Prostate gland (tissue), 2 donors: ENCODE data around the gene KDM4B.

Experiments used
- POLR2A ChIP-seq: fragments of 450-650 bp; IDR thresholded peaks from one replicate; pipeline ENCODE4 v1.6.1; 2016; ENCODE audit warnings: antibody characterized with exemption, mild to moderate bottlenecking
- TF ChIP-seq, protein P1 (sequence below), 4 experiments: fragments of 200-600 bp in 2 of 4; fragments of 450-650 bp in 2 of 4; sonication (generic) in 2 of 4; IDR thresholded peaks; 1 replicate in 3 of 4; 2 replicates in 1 of 4; pipeline ENCODE4 v1.5.1; 2016 to 2019; ENCODE audit warnings: antibody characterized with exemption in 4 of 4, mild to moderate bottlenecking in 2 of 4, moderate library complexity in 2 of 4

DNA sequence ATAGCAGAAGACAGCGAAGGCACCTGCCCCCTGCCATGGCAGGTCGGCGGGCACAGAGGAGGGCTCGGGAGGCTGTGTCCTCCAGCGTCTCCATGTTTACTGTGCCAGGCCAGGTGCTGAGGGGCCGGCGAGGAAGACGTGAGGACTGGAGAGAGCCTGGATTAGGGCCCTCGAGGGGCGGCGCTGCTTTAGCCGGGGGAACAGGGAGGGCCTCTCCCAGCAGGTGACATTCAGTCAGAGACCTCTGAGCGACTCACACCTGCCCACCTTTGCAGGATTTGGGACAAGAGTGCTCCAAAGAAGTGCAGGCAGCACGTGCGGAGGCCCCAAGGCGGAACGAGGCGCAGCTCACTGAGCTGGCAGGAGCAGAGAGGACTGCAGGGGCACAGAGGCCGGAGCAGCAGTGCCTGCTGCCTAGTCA, 17.6 kb downstream of the KDM4B start:
- TF ChIP-seq, protein P1, sequence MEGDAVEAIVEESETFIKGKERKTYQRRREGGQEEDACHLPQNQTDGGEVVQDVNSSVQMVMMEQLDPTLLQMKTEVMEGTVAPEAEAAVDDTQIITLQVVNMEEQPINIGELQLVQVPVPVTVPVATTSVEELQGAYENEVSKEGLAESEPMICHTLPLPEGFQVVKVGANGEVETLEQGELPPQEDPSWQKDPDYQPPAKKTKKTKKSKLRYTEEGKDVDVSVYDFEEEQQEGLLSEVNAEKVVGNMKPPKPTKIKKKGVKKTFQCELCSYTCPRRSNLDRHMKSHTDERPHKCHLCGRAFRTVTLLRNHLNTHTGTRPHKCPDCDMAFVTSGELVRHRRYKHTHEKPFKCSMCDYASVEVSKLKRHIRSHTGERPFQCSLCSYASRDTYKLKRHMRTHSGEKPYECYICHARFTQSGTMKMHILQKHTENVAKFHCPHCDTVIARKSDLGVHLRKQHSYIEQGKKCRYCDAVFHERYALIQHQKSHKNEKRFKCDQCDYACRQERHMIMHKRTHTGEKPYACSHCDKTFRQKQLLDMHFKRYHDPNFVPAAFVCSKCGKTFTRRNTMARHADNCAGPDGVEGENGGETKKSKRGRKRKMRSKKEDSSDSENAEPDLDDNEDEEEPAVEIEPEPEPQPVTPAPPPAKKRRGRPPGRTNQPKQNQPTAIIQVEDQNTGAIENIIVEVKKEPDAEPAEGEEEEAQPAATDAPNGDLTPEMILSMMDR (IDR thresholded peaks at IDR 0.05), result no peak
- no peak for TF ChIP-seq POLR2A
